Measurements from ENCODE around the gene TCF3.

DNA sequence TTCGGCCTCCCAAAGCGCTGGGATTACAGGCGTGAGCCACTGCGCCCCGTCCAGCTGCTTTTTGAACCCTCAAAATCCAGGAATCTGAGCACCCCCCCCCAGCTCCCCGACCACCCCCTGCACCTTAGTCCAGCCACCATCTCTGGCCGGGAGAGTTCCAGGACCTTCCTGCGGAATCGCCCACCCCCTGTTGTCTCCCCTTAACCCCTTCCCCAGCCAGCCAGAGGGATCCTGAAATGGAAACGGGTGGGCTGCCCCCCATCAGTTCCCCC lies 59.0 kb downstream of the TCF3 start:
- TF ChIP-seq TCF12 (IDR thresholded peaks at IDR 0.05; ENCODE audit: low read depth), result no peak
- TF ChIP-seq CEBPB (IDR thresholded peaks at IDR 0.05), result no peak
- no peak for TF ChIP-seq YY1 (IDR thresholded peaks at IDR 0.05; ENCODE audit: low read depth)
- TF ChIP-seq TEAD4 (IDR thresholded peaks at IDR 0.05), result no peak
- no peak for TF ChIP-seq EP300 (IDR thresholded peaks at IDR 0.05; ENCODE audit: borderline replicate concordance)
- no peak for TF ChIP-seq EGR1 (IDR thresholded peaks at IDR 0.05)
- no peak for TF ChIP-seq FOXM1 (IDR thresholded peaks at IDR 0.05; ENCODE audit: borderline replicate concordance, low read depth)
- no peak for TF ChIP-seq TAF1 (IDR thresholded peaks at IDR 0.05; ENCODE audit: low read depth)
- TF ChIP-seq, protein P1, sequence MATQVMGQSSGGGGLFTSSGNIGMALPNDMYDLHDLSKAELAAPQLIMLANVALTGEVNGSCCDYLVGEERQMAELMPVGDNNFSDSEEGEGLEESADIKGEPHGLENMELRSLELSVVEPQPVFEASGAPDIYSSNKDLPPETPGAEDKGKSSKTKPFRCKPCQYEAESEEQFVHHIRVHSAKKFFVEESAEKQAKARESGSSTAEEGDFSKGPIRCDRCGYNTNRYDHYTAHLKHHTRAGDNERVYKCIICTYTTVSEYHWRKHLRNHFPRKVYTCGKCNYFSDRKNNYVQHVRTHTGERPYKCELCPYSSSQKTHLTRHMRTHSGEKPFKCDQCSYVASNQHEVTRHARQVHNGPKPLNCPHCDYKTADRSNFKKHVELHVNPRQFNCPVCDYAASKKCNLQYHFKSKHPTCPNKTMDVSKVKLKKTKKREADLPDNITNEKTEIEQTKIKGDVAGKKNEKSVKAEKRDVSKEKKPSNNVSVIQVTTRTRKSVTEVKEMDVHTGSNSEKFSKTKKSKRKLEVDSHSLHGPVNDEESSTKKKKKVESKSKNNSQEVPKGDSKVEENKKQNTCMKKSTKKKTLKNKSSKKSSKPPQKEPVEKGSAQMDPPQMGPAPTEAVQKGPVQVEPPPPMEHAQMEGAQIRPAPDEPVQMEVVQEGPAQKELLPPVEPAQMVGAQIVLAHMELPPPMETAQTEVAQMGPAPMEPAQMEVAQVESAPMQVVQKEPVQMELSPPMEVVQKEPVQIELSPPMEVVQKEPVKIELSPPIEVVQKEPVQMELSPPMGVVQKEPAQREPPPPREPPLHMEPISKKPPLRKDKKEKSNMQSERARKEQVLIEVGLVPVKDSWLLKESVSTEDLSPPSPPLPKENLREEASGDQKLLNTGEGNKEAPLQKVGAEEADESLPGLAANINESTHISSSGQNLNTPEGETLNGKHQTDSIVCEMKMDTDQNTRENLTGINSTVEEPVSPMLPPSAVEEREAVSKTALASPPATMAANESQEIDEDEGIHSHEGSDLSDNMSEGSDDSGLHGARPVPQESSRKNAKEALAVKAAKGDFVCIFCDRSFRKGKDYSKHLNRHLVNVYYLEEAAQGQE (IDR thresholded peaks at IDR 0.05; ENCODE audit: low read depth), result no peak
- TF ChIP-seq, protein P2, sequence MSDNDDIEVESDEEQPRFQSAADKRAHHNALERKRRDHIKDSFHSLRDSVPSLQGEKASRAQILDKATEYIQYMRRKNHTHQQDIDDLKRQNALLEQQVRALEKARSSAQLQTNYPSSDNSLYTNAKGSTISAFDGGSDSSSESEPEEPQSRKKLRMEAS (IDR thresholded peaks at IDR 0.05), result no peak
- no peak for TF ChIP-seq NFIC (IDR thresholded peaks at IDR 0.05)
- no peak for TF ChIP-seq RAD21 (IDR thresholded peaks at IDR 0.05; ENCODE audit: low read depth)
- TF ChIP-seq, protein P3, sequence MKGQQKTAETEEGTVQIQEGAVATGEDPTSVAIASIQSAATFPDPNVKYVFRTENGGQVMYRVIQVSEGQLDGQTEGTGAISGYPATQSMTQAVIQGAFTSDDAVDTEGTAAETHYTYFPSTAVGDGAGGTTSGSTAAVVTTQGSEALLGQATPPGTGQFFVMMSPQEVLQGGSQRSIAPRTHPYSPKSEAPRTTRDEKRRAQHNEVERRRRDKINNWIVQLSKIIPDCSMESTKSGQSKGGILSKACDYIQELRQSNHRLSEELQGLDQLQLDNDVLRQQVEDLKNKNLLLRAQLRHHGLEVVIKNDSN (IDR thresholded peaks at IDR 0.05), result no peak
- TF ChIP-seq ZBTB7A (IDR thresholded peaks at IDR 0.05; ENCODE audit: low read depth), result no peak

Data from Ishikawa (cell line).